K562 (cell line): Measurements from ENCODE around the gene LRP2BP. TPM values are rescaled to one million over a fixed set of nuclear protein-coding genes. Genes with fewer than 3 reads are reported as not detected.
A peak's percentile ranks its signal among the peaks of the same experiment; 100 is the strongest.

Source experiments
- ATAC-seq: fragments of 200-7000 bp; cut with Tn5 transposase; 3 replicates; pipeline ENCODE4 v1.9.1; 2020; ENCODE audit warnings: moderate library complexity
- BruUV-seq: library from RNA; stranded (reverse); fragments of 400-500 nt; replicated peaks from 2 replicates; lab custom pipeline; 2021; lab: Mats Ljungman, UMichigan
- CTCF ChIA-PET: fragments of 300-600 bp; formaldehyde crosslinking; extraction: SDS; loops from one replicate; lab custom pipeline; 2021; ENCODE audit warnings: low intra/inter-chr PET ratio; lab: Yijun Ruan, JAX
- POLR2A ChIA-PET: fragments of 300-600, 350-650 bp; sonication (Branson Sonifier 250); formaldehyde crosslinking; extraction: SDS; loops from one replicate; lab custom pipeline; 2021; ENCODE audit warnings: antibody characterized with exemption, inconsistent platforms; lab: Yijun Ruan, JAX
- DNase-seq, 4 experiments: peaks; one replicate each; pipeline versions ENCODE4 v3.0.0 to v3.0.0-alpha.2; 2011 to 2018; ENCODE audit warnings: low spot score in 3 of 4, mixed read lengths in 3 of 4; ENCODE audit errors: extremely low read depth in 1 of 4
- FAIRE-seq: peaks from 2 replicates; lab custom pipeline; 2011; peaks lifted over from hg19 to GRCh38; lab: Jason Lieb, UNC
- H2AFZ ChIP-seq: 2 replicates; pipeline ENCODE4 v1.6.0; 2011; ENCODE audit warnings: low read depth, low read length, control low read depth, inconsistent platforms
- H3K27ac ChIP-seq: fragments of 200-600 bp; 3 replicates; pipeline ENCODE4 v1.8.0; 2011; ENCODE audit warnings: low read depth, mild to moderate bottlenecking, control low read depth, inconsistent platforms, low read length, moderate library complexity, mixed read lengths; ENCODE audit errors: extremely low read depth
- H3K27me3 ChIP-seq, 2 experiments: fragments of 300-600 bp in 1 of 2; 2 replicates in 1 of 2; 3 replicates in 1 of 2; pipeline versions ENCODE4 v1.6.0 to v1.8.0; 2011; ENCODE audit warnings: inconsistent platforms in 2 of 2, low read length in 2 of 2, mild to moderate bottlenecking in 1 of 2, mixed read lengths in 1 of 2, moderate library complexity in 1 of 2; ENCODE audit not compliant: control insufficient read depth in 2 of 2, insufficient read depth in 2 of 2
- H3K36me3 ChIP-seq: fragments of 300-600 bp; 3 replicates; pipeline ENCODE4 v1.8.0; 2011; ENCODE audit warnings: mild to moderate bottlenecking, low read length, inconsistent platforms; ENCODE audit not compliant: control insufficient read depth, insufficient read depth
- H3K4me1 ChIP-seq, 2 experiments: fragments of 200-600 bp in 1 of 2; replicated peaks in 1 of 2; 2 replicates in 1 of 2; 3 replicates in 1 of 2; pipeline versions ENCODE4 v1.5.1 to v1.8.0; 2011; ENCODE audit warnings: inconsistent platforms in 2 of 2, low read length in 2 of 2, mild to moderate bottlenecking in 1 of 2, mixed read lengths in 1 of 2, moderate library complexity in 1 of 2; ENCODE audit not compliant: control insufficient read depth in 2 of 2, insufficient read depth in 2 of 2
- H3K4me2 ChIP-seq: 2 replicates; pipeline ENCODE4 v1.6.1; 2011; ENCODE audit warnings: low read length, control low read depth, inconsistent platforms, mixed read lengths; ENCODE audit not compliant: insufficient read depth
- H3K4me3 ChIP-seq: fragments of 200-600 bp; sonication (generic), shearing (Covaris generic); 2 replicates; pipeline ENCODE4 v1.5.1; 2016; ENCODE audit warnings: control low read depth, inconsistent platforms
- H3K79me2 ChIP-seq: fragments of 200-600 bp; 3 replicates; pipeline ENCODE4 v1.8.0; 2011; ENCODE audit warnings: low read length, inconsistent platforms; ENCODE audit not compliant: control insufficient read depth, insufficient read depth
- H3K9ac ChIP-seq, 2 experiments: 2 replicates each; pipeline versions ENCODE4 v1.6.0 to v1.6.1; 2011; ENCODE audit warnings: low read depth in 2 of 2, low read length in 2 of 2, control low read depth in 1 of 2, inconsistent platforms in 1 of 2, mild to moderate bottlenecking in 1 of 2, mixed read lengths in 1 of 2; ENCODE audit not compliant: insufficient read depth in 1 of 2
- H3K9me1 ChIP-seq: one replicate; pipeline ENCODE4 v1.6.0; 2011; ENCODE audit warnings: inconsistent platforms, mild to moderate bottlenecking, low read length, moderate library complexity; ENCODE audit not compliant: control insufficient read depth, insufficient read depth
- H3K9me3 ChIP-seq: replicated peaks from 2 replicates; pipeline ENCODE4 v1.5.1; 2011; ENCODE audit warnings: low read depth, low read length, inconsistent platforms; ENCODE audit not compliant: control insufficient read depth, insufficient read depth
- H4K20me1 ChIP-seq: replicated peaks from 2 replicates; pipeline ENCODE4 v1.6.1; 2011; ENCODE audit warnings: low read length, inconsistent platforms, mixed read lengths; ENCODE audit not compliant: control insufficient read depth, insufficient read depth
- CCNT2 ChIP-seq: IDR thresholded peaks from 2 replicates; pipeline ENCODE4 v1.6.1; 2011; ENCODE audit warnings: borderline replicate concordance, low read depth, mild to moderate bottlenecking, moderate library complexity, mixed read lengths, low read length; ENCODE audit not compliant: insufficient read length; ENCODE audit errors: extremely low read depth
- WGBS: fragments of 100-300 bp; shearing (Covaris generic); methylation state at CpG from one replicate; pipeline ENCODE4 v1.1.6; 2016; ENCODE audit warnings: low coverage, mixed read lengths; ENCODE audit not compliant: insufficient coverage; ENCODE audit errors: missing lambda C conversion rate; 5-methylcytosine and 5-hydroxymethylcytosine counted together
- in situ Hi-C: fragments of 300-500 bp; cut with MboI; formaldehyde crosslinking; loops from 4 replicates; pipeline ENCODE4 v1.15.0; 2018; ENCODE audit warnings: inconsistent platforms, mixed read lengths
- intact Hi-C: fragments of 100-400 bp; cut with micrococcal nuclease; formaldehyde crosslinking; loops from 2 replicates; pipeline ENCODE4 v1.14.2; 2022
- polyA plus RNA-seq, 8 experiments: library from polyadenylated mRNA; depleted of rRNA in 4 of 8; stranded (reverse) in 5 of 8; unstranded in 3 of 8; fragments of >200 nt; fragmentation: Nextera tagmentation in 2 of 8; fragmentation: Illumina TruSeq in 1 of 8; extraction: Ambion mirVana in 2 of 8; extraction: Trizol in 1 of 8; gene quantifications; 2 replicates each; pipeline versions ENCODE4 v1.2.1 to v1.2.3, GENCODE V29; 2011 to 2014; ENCODE audit warnings: inconsistent platforms in 1 of 8, missing spikeins in 1 of 8
- total RNA-seq, 7 experiments: library from RNA; depleted of rRNA in 6 of 7; stranded (reverse); fragments of >200 nt in 6 of 7; fragmentation: Illumina TruSeq in 2 of 7; extraction: Trizol in 2 of 7; gene quantifications; 2 replicates each; pipeline versions ENCODE4 v1.2.1 to v1.2.3, GENCODE V29; 2011 to 2021; ENCODE audit warnings: low replicate concordance in 1 of 7
- TF ChIP-seq, protein P1 (sequence below): sonication (generic); formaldehyde crosslinking; IDR thresholded peaks from 2 replicates; pipeline ENCODE4 v1.8.0; 2022; ENCODE audit warnings: mild to moderate bottlenecking, low read depth, missing genetic modification reagents
- TF ChIP-seq, protein P2 (sequence below), 2 experiments: fragments of 450-650 bp; formaldehyde crosslinking in 1 of 2; IDR thresholded peaks; 2 replicates each; pipeline versions ENCODE4 v1.4.0 to v1.6.1; 2014 to 2020; ENCODE audit warnings: mild to moderate bottlenecking in 2 of 2, borderline replicate concordance in 1 of 2, low read depth in 1 of 2

LRP2BP gene
- total and polyA plus RNA-seq, 9 of the 15 experiments (the other 6 are each of a cell fraction or from before 2014, with no cell fraction given), result 0.42 to 2.1 (median 0.62) TPM

DNA sequence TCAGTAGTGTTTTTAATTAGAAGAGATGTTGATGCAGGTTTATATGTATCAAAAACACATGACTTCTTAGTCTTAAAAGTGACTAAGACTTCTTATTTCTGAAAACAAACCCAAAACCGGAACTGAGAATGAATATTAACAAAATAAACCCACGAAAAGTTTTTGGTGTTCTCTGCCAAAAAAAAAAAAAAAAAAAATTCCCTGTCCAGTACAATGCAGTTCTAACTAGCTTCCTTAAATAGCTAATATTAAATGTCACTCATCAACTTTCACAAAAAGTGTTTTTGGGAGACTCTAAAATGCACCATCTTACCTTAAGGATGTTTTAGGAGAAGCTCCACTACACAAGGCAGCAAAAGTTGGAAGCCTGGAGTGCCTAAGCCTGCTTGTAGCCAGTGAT, 2.9 kb upstream of the LRP2BP start:
- Histone ChIP-seq H3K79me2 (peaks cover 35% of the 10 kb centered on the region), H3K9me1 (no peaks in the 10 kb centered on the region), H3K4me1 (peaks cover 2 to 20% of the 10 kb centered on the region in 2 experiments; a peak in 4 of 5 replicates), H3K9ac (peak overlapping the region in 1 of 2 experiments; percentile 28; a peak in 2 of 4 replicates), H2AFZ (no peak overlapping the region), H3K9me3 (no peaks in the 10 kb centered on the region)
- DNase-seq (no peak), ATAC-seq (no peak), FAIRE-seq (no peak)
- in situ Hi-C loops, result loop anchor here (10.0 kb wide), 1 partner anchor 194 kb away; the partner anchor contains the start of genes CFAP97 and SNX25
- CTCF ChIA-PET, result no interaction called here
- 69% methylated on average over 2 of the region's 2 CpGs for WGBS
- TF ChIP-seq, protein P1, sequence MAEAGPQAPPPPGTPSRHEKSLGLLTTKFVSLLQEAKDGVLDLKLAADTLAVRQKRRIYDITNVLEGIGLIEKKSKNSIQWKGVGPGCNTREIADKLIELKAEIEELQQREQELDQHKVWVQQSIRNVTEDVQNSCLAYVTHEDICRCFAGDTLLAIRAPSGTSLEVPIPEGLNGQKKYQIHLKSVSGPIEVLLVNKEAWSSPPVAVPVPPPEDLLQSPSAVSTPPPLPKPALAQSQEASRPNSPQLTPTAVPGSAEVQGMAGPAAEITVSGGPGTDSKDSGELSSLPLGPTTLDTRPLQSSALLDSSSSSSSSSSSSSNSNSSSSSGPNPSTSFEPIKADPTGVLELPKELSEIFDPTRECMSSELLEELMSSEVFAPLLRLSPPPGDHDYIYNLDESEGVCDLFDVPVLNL (CRISPR knock-in tag), result no peak
- TF ChIP-seq, protein P2, sequence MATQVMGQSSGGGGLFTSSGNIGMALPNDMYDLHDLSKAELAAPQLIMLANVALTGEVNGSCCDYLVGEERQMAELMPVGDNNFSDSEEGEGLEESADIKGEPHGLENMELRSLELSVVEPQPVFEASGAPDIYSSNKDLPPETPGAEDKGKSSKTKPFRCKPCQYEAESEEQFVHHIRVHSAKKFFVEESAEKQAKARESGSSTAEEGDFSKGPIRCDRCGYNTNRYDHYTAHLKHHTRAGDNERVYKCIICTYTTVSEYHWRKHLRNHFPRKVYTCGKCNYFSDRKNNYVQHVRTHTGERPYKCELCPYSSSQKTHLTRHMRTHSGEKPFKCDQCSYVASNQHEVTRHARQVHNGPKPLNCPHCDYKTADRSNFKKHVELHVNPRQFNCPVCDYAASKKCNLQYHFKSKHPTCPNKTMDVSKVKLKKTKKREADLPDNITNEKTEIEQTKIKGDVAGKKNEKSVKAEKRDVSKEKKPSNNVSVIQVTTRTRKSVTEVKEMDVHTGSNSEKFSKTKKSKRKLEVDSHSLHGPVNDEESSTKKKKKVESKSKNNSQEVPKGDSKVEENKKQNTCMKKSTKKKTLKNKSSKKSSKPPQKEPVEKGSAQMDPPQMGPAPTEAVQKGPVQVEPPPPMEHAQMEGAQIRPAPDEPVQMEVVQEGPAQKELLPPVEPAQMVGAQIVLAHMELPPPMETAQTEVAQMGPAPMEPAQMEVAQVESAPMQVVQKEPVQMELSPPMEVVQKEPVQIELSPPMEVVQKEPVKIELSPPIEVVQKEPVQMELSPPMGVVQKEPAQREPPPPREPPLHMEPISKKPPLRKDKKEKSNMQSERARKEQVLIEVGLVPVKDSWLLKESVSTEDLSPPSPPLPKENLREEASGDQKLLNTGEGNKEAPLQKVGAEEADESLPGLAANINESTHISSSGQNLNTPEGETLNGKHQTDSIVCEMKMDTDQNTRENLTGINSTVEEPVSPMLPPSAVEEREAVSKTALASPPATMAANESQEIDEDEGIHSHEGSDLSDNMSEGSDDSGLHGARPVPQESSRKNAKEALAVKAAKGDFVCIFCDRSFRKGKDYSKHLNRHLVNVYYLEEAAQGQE (IDR thresholded peaks at IDR 0.05; ENCODE audit: borderline replicate concordance), result 0 out of 2 replicates have a peak, but pooled peaks have one; percentile 14
- TF ChIP-seq, protein P2 (CRISPR knock-in tag; IDR thresholded peaks at IDR 0.05; ENCODE audit: low read depth), result no peak
- TF ChIP-seq CCNT2, result no peak
- TF ChIP-seq, all 486 proteins: peak for 1
- intact Hi-C loops, result loop anchor here (5.0 kb wide), 1 partner anchor 81 kb away; no protein-coding TSS in a partner anchor
- H3K27ac ChIP-seq, result no peak overlapping the region
- no peaks in the 10 kb centered on the region for H4K20me1 ChIP-seq
- no peak overlapping the region for H3K4me3 ChIP-seq
- no TSS peak for BruUV-seq
- peaks cover 53% of the 10 kb centered on the region for H3K36me3 ChIP-seq
- POLR2A ChIA-PET, result interaction anchor here (0.6 kb wide), 1 partner anchor 1701 kb away, joined by 3 read pairs; no protein-coding TSS in a partner anchor
- no peaks in the 10 kb centered on the region for H3K27me3 ChIP-seq
- peak overlapping the region; percentile 39 for H3K4me2 ChIP-seq
